ENCODE data around the gene PCBP3. TPM values are rescaled to one million over a fixed set of nuclear protein-coding genes. Genes with fewer than 3 reads are reported as not detected.

PCBP3 gene
- total RNA-seq, 1 donor from 2014 or later = 11.8 TPM

GRCh38 chr21:45868086-45868485 lies 224.6 kb downstream of the PCBP3 start:
- H3K9me3 Mint-ChIP-seq (ENCODE audit: low read depth) = no peaks in the 10 kb centered on the region
- H3K27me3 Mint-ChIP-seq (ENCODE audit: low read depth) = no peaks in the 10 kb centered on the region
- DNase-seq (ENCODE audit: low spot score) = no peak
- H3K36me3 Mint-ChIP-seq (ENCODE audit: low read depth) = peaks cover 1% of the 10 kb centered on the region
- peaks cover 31% of the 10 kb centered on the region for H3K4me1 Mint-ChIP-seq (ENCODE audit: low read depth)
- H3K4me3 Mint-ChIP-seq (ENCODE audit: unreplicated experiment) = no peak overlapping the region
- H3K27ac Mint-ChIP-seq (ENCODE audit: unreplicated experiment) = no peak overlapping the region
- no peak for TF ChIP-seq CTCF (IDR thresholded peaks at IDR 0.05)

- no peak for TF ChIP-seq CTCF (IDR thresholded peaks at IDR 0.05)
- H3K27ac Mint-ChIP-seq (ENCODE audit: unreplicated experiment) = no peak overlapping the region
- peaks cover 1% of the 10 kb centered on the region for H3K36me3 Mint-ChIP-seq (ENCODE audit: low read depth)
- H3K9me3 Mint-ChIP-seq (ENCODE audit: low read depth) = no peaks in the 10 kb centered on the region
- DNase-seq (ENCODE audit: low spot score) = peak; percentile 75
- no peaks in the 10 kb centered on the region for H3K27me3 Mint-ChIP-seq (ENCODE audit: low read depth)
- peaks cover 31% of the 10 kb centered on the region for H3K4me1 Mint-ChIP-seq (ENCODE audit: low read depth)
- H3K4me3 Mint-ChIP-seq (ENCODE audit: unreplicated experiment) = no peak overlapping the region
Measured at GRCh38 chr21:45868488-45868887, 225.0 kb downstream of the PCBP3 start.

- Mint-ChIP-seq H3K4me1 (ENCODE audit: low read depth) (peaks cover 31% of the 10 kb centered on the region), H3K4me3 (ENCODE audit: unreplicated experiment) (no peak overlapping the region), H3K9me3 (ENCODE audit: low read depth) (no peaks in the 10 kb centered on the region), H3K36me3 (ENCODE audit: low read depth) (peaks cover 1% of the 10 kb centered on the region), H3K27ac (ENCODE audit: unreplicated experiment) (no peak overlapping the region), H3K27me3 (ENCODE audit: low read depth) (no peaks in the 10 kb centered on the region)
- no peak for TF ChIP-seq CTCF (IDR thresholded peaks at IDR 0.05)
- peak; percentile 75 for DNase-seq (ENCODE audit: low spot score)
Measured at GRCh38 chr21:45869121-45870007, 225.8 kb downstream of the PCBP3 start.

- TF ChIP-seq CTCF (IDR thresholded peaks at IDR 0.05) = no peak
- no peak overlapping the region for H3K4me3 Mint-ChIP-seq (ENCODE audit: unreplicated experiment)
- peaks cover 1% of the 10 kb centered on the region for H3K36me3 Mint-ChIP-seq (ENCODE audit: low read depth)
- H3K4me1 Mint-ChIP-seq (ENCODE audit: low read depth) = peaks cover 30% of the 10 kb centered on the region
- peak; percentile 68 for DNase-seq (ENCODE audit: low spot score)
- no peaks in the 10 kb centered on the region for H3K9me3 Mint-ChIP-seq (ENCODE audit: low read depth)
- H3K27ac Mint-ChIP-seq (ENCODE audit: unreplicated experiment) = no peak overlapping the region
- H3K27me3 Mint-ChIP-seq (ENCODE audit: low read depth) = no peaks in the 10 kb centered on the region
Measured at GRCh38 chr21:45870421-45870820, 226.9 kb downstream of the PCBP3 start.

- Mint-ChIP-seq H3K9me3 (ENCODE audit: low read depth) (no peaks in the 10 kb centered on the region), H3K36me3 (ENCODE audit: low read depth) (peaks cover 1% of the 10 kb centered on the region), H3K4me3 (ENCODE audit: unreplicated experiment) (no peak overlapping the region), H3K27me3 (ENCODE audit: low read depth) (no peaks in the 10 kb centered on the region), H3K4me1 (ENCODE audit: low read depth) (peaks cover 34% of the 10 kb centered on the region), H3K27ac (ENCODE audit: unreplicated experiment) (no peak overlapping the region)
- peak; percentile 73 for DNase-seq (ENCODE audit: low spot score)
- TF ChIP-seq CTCF (IDR thresholded peaks at IDR 0.05) = no peak
Measured at GRCh38 chr21:45870851-45871615, 227.5 kb downstream of the PCBP3 start.

Data from chondrocyte (in vitro differentiated cells).